SK-N-SH (cell line): Measurements from ENCODE around the gene WNK1. TPM values are rescaled to one million over a fixed set of nuclear protein-coding genes. Genes with fewer than 3 reads are reported as not detected.

Experiments used
- CTCF ChIA-PET: fragments of 300-600, 350-600 bp; formaldehyde crosslinking; extraction: SDS; loops from one replicate; lab custom pipeline; 2021; lab: Yijun Ruan, JAX
- POLR2A ChIA-PET: fragments of 350-600 bp; sonication (Branson Sonifier 250); formaldehyde crosslinking; extraction: SDS; loops from one replicate; lab custom pipeline; 2020; ENCODE audit warnings: antibody characterized with exemption, inconsistent platforms; lab: Yijun Ruan, JAX
- DNase-seq: peaks from one replicate; pipeline ENCODE4 v3.0.0; 2012
- H2AFZ ChIP-seq: fragments of 200-600 bp; sonication (generic); 2 replicates; pipeline ENCODE4 v1.8.1; 2016; ENCODE audit warnings: antibody characterized with exemption, mild to moderate bottlenecking, low read depth
- H3F3A ChIP-seq: fragments of 200-600 bp; sonication (generic); replicated peaks from 2 replicates; pipeline ENCODE3; 2016; ENCODE audit warnings: antibody characterized with exemption, mild to moderate bottlenecking; ENCODE audit not compliant: insufficient read depth
- H3K27ac ChIP-seq, 2 experiments: fragments of 200-500 bp in 1 of 2; fragments of 200-600 bp in 1 of 2; sonication (Bioruptor generic) in 1 of 2; sonication (generic), shearing (Covaris generic) in 1 of 2; 2 replicates each; pipeline versions ENCODE4 v1.5.1 to v1.6.1; 2014 to 2016; ENCODE audit warnings: low read depth in 2 of 2, inconsistent platforms in 1 of 2, low read length in 1 of 2, mild to moderate bottlenecking in 1 of 2, mixed read lengths in 1 of 2
- H3K27me3 ChIP-seq: fragments of 200-600 bp; sonication (generic), shearing (Covaris generic); 2 replicates; pipeline ENCODE4 v1.6.1; 2016; ENCODE audit warnings: mixed run types; ENCODE audit not compliant: insufficient read depth
- H3K36me3 ChIP-seq, 2 experiments: fragments of 200-500 bp in 1 of 2; fragments of 200-600 bp in 1 of 2; sonication (Bioruptor generic) in 1 of 2; sonication (generic) in 1 of 2; replicated peaks in 1 of 2; 2 replicates each; pipeline versions ENCODE3 to v1.5.1; 2014 to 2016; ENCODE audit warnings: low read length in 1 of 2, mild to moderate bottlenecking in 1 of 2; ENCODE audit not compliant: insufficient read depth in 2 of 2, control insufficient read depth in 1 of 2
- H3K4me1 ChIP-seq, 2 experiments: fragments of 200-500 bp in 1 of 2; fragments of 200-600 bp in 1 of 2; sonication (Bioruptor generic) in 1 of 2; sonication (generic), shearing (Covaris generic) in 1 of 2; 2 replicates each; pipeline versions ENCODE4 v1.5.1 to v1.6.1; 2014 to 2016; ENCODE audit warnings: low read depth in 1 of 2, low read length in 1 of 2, mixed run types in 1 of 2; ENCODE audit not compliant: insufficient read depth in 2 of 2, control insufficient read depth in 1 of 2
- H3K4me2 ChIP-seq: fragments of 200-600 bp; sonication (generic), shearing (Covaris generic); 2 replicates; pipeline ENCODE4 v1.6.1; 2017; ENCODE audit warnings: mixed run types
- H3K4me3 ChIP-seq, 2 experiments: fragments of 200-500 bp in 1 of 2; fragments of 200-600 bp in 1 of 2; sonication (Bioruptor generic) in 1 of 2; sonication (generic), shearing (Covaris generic) in 1 of 2; 2 replicates each; pipeline versions ENCODE4 v1.5.1 to v1.8.1; 2014 to 2016; ENCODE audit warnings: low read depth in 2 of 2, inconsistent platforms in 1 of 2, low read length in 1 of 2, mild to moderate bottlenecking in 1 of 2, mixed read lengths in 1 of 2, moderate library complexity in 1 of 2
- H3K79me2 ChIP-seq: fragments of 200-600 bp; sonication (generic); 2 replicates; pipeline ENCODE4 v1.8.1; 2017; ENCODE audit warnings: mild to moderate bottlenecking; ENCODE audit not compliant: insufficient read depth
- H3K9ac ChIP-seq: fragments of 200-600 bp; sonication (generic); 2 replicates; pipeline ENCODE4 v1.6.1; 2017; ENCODE audit warnings: mixed run types
- H3K9me2 ChIP-seq: fragments of 200-600 bp; sonication (generic); 2 replicates; pipeline ENCODE4 v1.6.1; 2017; ENCODE audit warnings: mixed run types
- H3K9me3 ChIP-seq: fragments of 200-600 bp; sonication (generic); 2 replicates; pipeline ENCODE4 v1.6.1; 2017; ENCODE audit warnings: mixed run types, mild to moderate bottlenecking, moderate library complexity
- H4K20me1 ChIP-seq: fragments of 200-600 bp; sonication (generic); 2 replicates; pipeline ENCODE4 v1.6.1; 2017; ENCODE audit warnings: mild to moderate bottlenecking, mixed run types; ENCODE audit not compliant: insufficient read depth
- EZH2phosphoT487 ChIP-seq: fragments of 200-600 bp; sonication (generic); IDR thresholded peaks from 2 replicates; pipeline ENCODE4 v1.6.1; 2017; ENCODE audit warnings: low read depth, mixed run types, mild to moderate bottlenecking, antibody characterized with exemption, moderate library complexity, borderline replicate concordance
- GATA2 ChIP-seq: sonication (generic); formaldehyde crosslinking; IDR thresholded peaks from 2 replicates; pipeline ENCODE4 v1.5.0; 2020; ENCODE audit warnings: mild to moderate bottlenecking, missing genetic modification reagents
- JUND ChIP-seq: IDR thresholded peaks from 2 replicates; pipeline ENCODE4 v1.4.0; 2012
- RAD21 ChIP-seq: IDR thresholded peaks from 2 replicates; pipeline ENCODE4 v1.6.1; 2012; ENCODE audit warnings: mild to moderate bottlenecking, low read length
- RCOR1 ChIP-seq: fragments of 150-350 bp; IDR thresholded peaks from 2 replicates; pipeline ENCODE4 v1.6.1; 2017; ENCODE audit warnings: antibody characterized with exemption, low read length
- RXRA ChIP-seq: IDR thresholded peaks from 2 replicates; pipeline ENCODE4 v1.4.0; 2012; ENCODE audit warnings: low read depth, mild to moderate bottlenecking, borderline replicate concordance
- TAF1 ChIP-seq: IDR thresholded peaks from 2 replicates; pipeline ENCODE4 v1.6.1; 2012; ENCODE audit warnings: low read depth, mild to moderate bottlenecking, low read length, moderate library complexity, borderline replicate concordance
- YY1 ChIP-seq: IDR thresholded peaks from 2 replicates; pipeline ENCODE4 v1.4.0; 2012; ENCODE audit warnings: low read depth, mild to moderate bottlenecking
- WGBS: methylation state at CpG from one replicate; pipeline ENCODE4 v1.1.6; 2017; ENCODE audit warnings: low lambda C conversion rate; 5-methylcytosine and 5-hydroxymethylcytosine counted together
- polyA plus RNA-seq, 3 experiments: library from polyadenylated mRNA; depleted of rRNA; stranded (reverse); fragments of >200 nt; gene quantifications; 2 replicates each; pipeline ENCODE4 v1.2.3, GENCODE V29; 2012
- TF ChIP-seq, protein P1 (sequence below): fragments of 150-350 bp; IDR thresholded peaks from 2 replicates; pipeline ENCODE4 v1.6.1; 2017; ENCODE audit warnings: antibody characterized with exemption, low read length, low read depth, borderline replicate concordance
- TF ChIP-seq, protein P2 (sequence below): IDR thresholded peaks from 2 replicates; pipeline ENCODE4 v1.4.0; 2012; ENCODE audit warnings: low read depth, borderline replicate concordance
- TF ChIP-seq, protein P3 (sequence below): IDR thresholded peaks from 2 replicates; pipeline ENCODE4 v1.6.1; 2012; ENCODE audit warnings: mild to moderate bottlenecking, low read depth, low read length, moderate library complexity
- TF ChIP-seq, protein P4 (sequence below): IDR thresholded peaks from 2 replicates; pipeline ENCODE4 v1.4.0; 2012; ENCODE audit warnings: low read depth, borderline replicate concordance
- TF ChIP-seq, protein P5 (sequence below): fragments of 150-350 bp; IDR thresholded peaks from 2 replicates; pipeline ENCODE4 v1.6.1; 2016; ENCODE audit warnings: mild to moderate bottlenecking, low read depth, low read length

WNK1 gene
- polyA plus RNA-seq, 1 of the 3 experiments (the other 2 are of a cell fraction), result 30.5 TPM

DNA sequence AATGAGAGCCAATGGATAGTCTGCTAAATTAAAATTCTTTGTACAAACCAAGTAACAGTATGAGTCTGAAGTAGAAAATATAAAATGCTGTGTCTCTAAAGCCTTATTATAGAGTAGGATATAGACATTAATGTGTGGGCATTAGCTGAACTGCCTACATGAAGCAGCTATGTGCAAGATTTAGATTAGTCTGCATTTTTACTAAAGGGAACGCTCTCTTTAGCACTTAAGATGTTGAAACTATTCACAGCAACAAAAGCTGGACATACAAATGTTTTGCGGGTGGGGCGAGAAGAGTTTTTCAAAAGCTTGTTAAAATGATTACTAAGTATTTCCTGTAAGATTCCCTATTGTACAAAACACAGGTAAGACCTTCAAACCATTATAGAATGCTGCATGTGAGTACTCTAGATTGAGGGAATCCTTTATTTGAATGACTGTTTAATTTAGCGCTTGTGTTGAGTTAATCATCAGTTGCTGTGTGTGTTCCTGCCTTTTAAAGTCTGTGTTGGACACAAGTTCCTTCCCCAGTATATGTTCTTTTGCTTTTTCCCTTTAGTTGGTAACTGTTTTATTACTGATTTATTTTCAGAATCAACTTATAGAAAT is 110.0 kb downstream of the WNK1 start:
- Histone ChIP-seq H3K9me2 (no peaks in the 10 kb centered on the region), H3F3A (peaks cover 9% of the 10 kb centered on the region), H3K4me2 (no peak overlapping the region), H3K9me3 (no peaks in the 10 kb centered on the region), H3K79me2 (no peaks in the 10 kb centered on the region; the same call in 1 of the 2 replicates), H3K9ac (no peak overlapping the region), H3K36me3 (peaks cover 68 to 82% of the 10 kb centered on the region in 2 experiments), H3K27me3 (no peaks in the 10 kb centered on the region), H4K20me1 (no peaks in the 10 kb centered on the region), H3K4me1 (0 out of 4 replicates have a peak, but pooled peaks cover 0 to 6% of the 10 kb centered on the region in 2 experiments), H2AFZ (no peak overlapping the region), H3K4me3 (no peak overlapping the region), H3K27ac (no peak overlapping the region)
- CTCF ChIA-PET, result interaction anchor here (0.8 to 1.3 kb wide), 3 partner anchors 17 to 286 kb away, joined by 3 read pairs; partner anchors contain the start of gene RAD52
- TF ChIP-seq, protein P1, sequence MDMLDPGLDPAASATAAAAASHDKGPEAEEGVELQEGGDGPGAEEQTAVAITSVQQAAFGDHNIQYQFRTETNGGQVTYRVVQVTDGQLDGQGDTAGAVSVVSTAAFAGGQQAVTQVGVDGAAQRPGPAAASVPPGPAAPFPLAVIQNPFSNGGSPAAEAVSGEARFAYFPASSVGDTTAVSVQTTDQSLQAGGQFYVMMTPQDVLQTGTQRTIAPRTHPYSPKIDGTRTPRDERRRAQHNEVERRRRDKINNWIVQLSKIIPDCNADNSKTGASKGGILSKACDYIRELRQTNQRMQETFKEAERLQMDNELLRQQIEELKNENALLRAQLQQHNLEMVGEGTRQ, result no peak
- TF ChIP-seq RXRA (no peak), YY1 (no peak), JUND (no peak), EZH2phosphoT487 (no peak), RCOR1 (no peak), RAD21 (no peak), GATA2 (CRISPR knock-in tag) (no peak), TAF1 (no peak)
- TF ChIP-seq, protein P2, sequence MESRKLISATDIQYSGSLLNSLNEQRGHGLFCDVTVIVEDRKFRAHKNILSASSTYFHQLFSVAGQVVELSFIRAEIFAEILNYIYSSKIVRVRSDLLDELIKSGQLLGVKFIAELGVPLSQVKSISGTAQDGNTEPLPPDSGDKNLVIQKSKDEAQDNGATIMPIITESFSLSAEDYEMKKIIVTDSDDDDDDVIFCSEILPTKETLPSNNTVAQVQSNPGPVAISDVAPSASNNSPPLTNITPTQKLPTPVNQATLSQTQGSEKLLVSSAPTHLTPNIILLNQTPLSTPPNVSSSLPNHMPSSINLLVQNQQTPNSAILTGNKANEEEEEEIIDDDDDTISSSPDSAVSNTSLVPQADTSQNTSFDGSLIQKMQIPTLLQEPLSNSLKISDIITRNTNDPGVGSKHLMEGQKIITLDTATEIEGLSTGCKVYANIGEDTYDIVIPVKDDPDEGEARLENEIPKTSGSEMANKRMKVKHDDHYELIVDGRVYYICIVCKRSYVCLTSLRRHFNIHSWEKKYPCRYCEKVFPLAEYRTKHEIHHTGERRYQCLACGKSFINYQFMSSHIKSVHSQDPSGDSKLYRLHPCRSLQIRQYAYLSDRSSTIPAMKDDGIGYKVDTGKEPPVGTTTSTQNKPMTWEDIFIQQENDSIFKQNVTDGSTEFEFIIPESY, result no peak
- TF ChIP-seq, protein P3, sequence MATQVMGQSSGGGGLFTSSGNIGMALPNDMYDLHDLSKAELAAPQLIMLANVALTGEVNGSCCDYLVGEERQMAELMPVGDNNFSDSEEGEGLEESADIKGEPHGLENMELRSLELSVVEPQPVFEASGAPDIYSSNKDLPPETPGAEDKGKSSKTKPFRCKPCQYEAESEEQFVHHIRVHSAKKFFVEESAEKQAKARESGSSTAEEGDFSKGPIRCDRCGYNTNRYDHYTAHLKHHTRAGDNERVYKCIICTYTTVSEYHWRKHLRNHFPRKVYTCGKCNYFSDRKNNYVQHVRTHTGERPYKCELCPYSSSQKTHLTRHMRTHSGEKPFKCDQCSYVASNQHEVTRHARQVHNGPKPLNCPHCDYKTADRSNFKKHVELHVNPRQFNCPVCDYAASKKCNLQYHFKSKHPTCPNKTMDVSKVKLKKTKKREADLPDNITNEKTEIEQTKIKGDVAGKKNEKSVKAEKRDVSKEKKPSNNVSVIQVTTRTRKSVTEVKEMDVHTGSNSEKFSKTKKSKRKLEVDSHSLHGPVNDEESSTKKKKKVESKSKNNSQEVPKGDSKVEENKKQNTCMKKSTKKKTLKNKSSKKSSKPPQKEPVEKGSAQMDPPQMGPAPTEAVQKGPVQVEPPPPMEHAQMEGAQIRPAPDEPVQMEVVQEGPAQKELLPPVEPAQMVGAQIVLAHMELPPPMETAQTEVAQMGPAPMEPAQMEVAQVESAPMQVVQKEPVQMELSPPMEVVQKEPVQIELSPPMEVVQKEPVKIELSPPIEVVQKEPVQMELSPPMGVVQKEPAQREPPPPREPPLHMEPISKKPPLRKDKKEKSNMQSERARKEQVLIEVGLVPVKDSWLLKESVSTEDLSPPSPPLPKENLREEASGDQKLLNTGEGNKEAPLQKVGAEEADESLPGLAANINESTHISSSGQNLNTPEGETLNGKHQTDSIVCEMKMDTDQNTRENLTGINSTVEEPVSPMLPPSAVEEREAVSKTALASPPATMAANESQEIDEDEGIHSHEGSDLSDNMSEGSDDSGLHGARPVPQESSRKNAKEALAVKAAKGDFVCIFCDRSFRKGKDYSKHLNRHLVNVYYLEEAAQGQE, result no peak
- TF ChIP-seq, protein P4, sequence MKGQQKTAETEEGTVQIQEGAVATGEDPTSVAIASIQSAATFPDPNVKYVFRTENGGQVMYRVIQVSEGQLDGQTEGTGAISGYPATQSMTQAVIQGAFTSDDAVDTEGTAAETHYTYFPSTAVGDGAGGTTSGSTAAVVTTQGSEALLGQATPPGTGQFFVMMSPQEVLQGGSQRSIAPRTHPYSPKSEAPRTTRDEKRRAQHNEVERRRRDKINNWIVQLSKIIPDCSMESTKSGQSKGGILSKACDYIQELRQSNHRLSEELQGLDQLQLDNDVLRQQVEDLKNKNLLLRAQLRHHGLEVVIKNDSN, result no peak
- TF ChIP-seq, protein P5, sequence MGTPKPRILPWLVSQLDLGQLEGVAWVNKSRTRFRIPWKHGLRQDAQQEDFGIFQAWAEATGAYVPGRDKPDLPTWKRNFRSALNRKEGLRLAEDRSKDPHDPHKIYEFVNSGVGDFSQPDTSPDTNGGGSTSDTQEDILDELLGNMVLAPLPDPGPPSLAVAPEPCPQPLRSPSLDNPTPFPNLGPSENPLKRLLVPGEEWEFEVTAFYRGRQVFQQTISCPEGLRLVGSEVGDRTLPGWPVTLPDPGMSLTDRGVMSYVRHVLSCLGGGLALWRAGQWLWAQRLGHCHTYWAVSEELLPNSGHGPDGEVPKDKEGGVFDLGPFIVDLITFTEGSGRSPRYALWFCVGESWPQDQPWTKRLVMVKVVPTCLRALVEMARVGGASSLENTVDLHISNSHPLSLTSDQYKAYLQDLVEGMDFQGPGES, result no peak
- POLR2A ChIA-PET, result no interaction called here
- no peak for DNase-seq
- 92% methylated on average over 4 of the region's 4 CpGs for WGBS
